ENCODE measurements around the gene PPP1R15B.

GRCh38 chr1:204443871-204444581 lies 32.4 kb upstream of the PPP1R15B start:
- TF ChIP-seq POLR2A (IDR thresholded peaks at IDR 0.05; ENCODE audit: low read depth): no peak
- TF ChIP-seq CTCF (IDR thresholded peaks at IDR 0.05): no peak
- no peak for TF ChIP-seq POLR2AphosphoS5 (IDR thresholded peaks at IDR 0.05)
- TF ChIP-seq EP300 (IDR thresholded peaks at IDR 0.05): no peak

All from esophagus muscularis mucosa (tissue), 4 donors.